Adipocyte (in vitro differentiated cells): ENCODE results near the gene CD74.

Source experiments
- DNase-seq: peaks from one replicate; pipeline ENCODE4 v3.0.0-alpha.2; 2015; ENCODE audit warnings: low read depth
- H3K27me3 ChIP-seq: replicated peaks from 2 replicates; pipeline ENCODE4 v1.7.0; 2013; ENCODE audit warnings: mild to moderate bottlenecking, low read length, moderate library complexity; ENCODE audit not compliant: control insufficient read depth, insufficient read depth
- H3K36me3 ChIP-seq: 2 replicates; pipeline ENCODE4 v1.7.0; 2013; ENCODE audit warnings: low read length, mild to moderate bottlenecking, moderate library complexity; ENCODE audit not compliant: control insufficient read depth, insufficient read depth, severe bottlenecking
- H3K4me1 ChIP-seq: 2 replicates; pipeline ENCODE4 v1.7.0; 2013; ENCODE audit warnings: mild to moderate bottlenecking, low read length, moderate library complexity; ENCODE audit not compliant: control insufficient read depth, insufficient read depth
- H3K4me3 ChIP-seq: 2 replicates; pipeline ENCODE4 v1.7.0; 2013; ENCODE audit warnings: mild to moderate bottlenecking, low read length, moderate library complexity
- H3K9ac ChIP-seq: 2 replicates; pipeline ENCODE4 v1.7.0; 2013; ENCODE audit warnings: mild to moderate bottlenecking, low read length, moderate library complexity
- H3K9me3 ChIP-seq: 2 replicates; pipeline ENCODE4 v1.7.0; 2013; ENCODE audit warnings: mild to moderate bottlenecking, low read length, moderate library complexity; ENCODE audit not compliant: control insufficient read depth

CD74 gene

GRCh38 chr5:150406723-150407095 lies 6.0 kb downstream of the CD74 start:
- Histone ChIP-seq H3K9ac (no peak overlapping the region), H3K4me3 (no peak overlapping the region)
- no peak for DNase-seq

DNA sequence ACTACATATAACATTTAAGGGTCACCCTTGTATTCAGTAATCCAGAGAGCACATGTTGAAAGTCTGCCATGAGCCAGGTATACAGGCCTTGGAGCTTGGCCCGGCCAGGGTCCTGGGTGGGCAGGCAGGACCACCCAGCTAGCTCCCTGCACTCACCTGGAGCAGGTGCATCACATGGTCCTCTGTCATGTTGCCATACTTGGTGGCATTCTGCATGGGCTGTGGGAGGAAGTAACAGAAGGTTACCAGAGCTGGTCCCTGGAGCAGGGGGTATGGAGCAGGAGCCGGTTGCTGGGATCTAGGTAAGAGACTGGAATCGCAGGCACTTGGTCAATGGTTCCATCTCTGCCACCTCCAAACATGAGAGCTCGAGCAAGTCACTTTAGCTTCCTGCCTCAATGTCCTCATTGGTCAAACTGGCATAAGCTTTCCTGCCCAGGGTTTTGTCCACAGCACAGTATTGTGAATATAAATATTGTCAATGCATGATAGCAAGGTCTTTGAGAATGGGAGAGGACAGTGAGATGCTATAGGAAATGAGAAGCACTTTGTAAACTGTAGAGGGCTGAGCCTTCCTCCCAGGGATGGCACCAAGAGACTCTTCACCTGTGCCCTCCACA lies 6.5 kb downstream of the CD74 start:
- Histone ChIP-seq H3K4me3 (no peak overlapping the region), H3K27me3 (no peaks in the 10 kb centered on the region), H3K4me1 (peaks cover 6% of the 10 kb centered on the region), H3K9ac (no peak overlapping the region), H3K36me3 (no peaks in the 10 kb centered on the region), H3K9me3 (no peaks in the 10 kb centered on the region)
- DNase-seq, result no peak

More at GRCh38 chr5:150406723-150407095, 6.0 kb downstream of the CD74 start:
- H3K9me3 ChIP-seq, result no peaks in the 10 kb centered on the region
- peaks cover 6% of the 10 kb centered on the region for H3K4me1 ChIP-seq
- no peaks in the 10 kb centered on the region for H3K36me3 ChIP-seq
- H3K27me3 ChIP-seq, result no peaks in the 10 kb centered on the region

DNA sequence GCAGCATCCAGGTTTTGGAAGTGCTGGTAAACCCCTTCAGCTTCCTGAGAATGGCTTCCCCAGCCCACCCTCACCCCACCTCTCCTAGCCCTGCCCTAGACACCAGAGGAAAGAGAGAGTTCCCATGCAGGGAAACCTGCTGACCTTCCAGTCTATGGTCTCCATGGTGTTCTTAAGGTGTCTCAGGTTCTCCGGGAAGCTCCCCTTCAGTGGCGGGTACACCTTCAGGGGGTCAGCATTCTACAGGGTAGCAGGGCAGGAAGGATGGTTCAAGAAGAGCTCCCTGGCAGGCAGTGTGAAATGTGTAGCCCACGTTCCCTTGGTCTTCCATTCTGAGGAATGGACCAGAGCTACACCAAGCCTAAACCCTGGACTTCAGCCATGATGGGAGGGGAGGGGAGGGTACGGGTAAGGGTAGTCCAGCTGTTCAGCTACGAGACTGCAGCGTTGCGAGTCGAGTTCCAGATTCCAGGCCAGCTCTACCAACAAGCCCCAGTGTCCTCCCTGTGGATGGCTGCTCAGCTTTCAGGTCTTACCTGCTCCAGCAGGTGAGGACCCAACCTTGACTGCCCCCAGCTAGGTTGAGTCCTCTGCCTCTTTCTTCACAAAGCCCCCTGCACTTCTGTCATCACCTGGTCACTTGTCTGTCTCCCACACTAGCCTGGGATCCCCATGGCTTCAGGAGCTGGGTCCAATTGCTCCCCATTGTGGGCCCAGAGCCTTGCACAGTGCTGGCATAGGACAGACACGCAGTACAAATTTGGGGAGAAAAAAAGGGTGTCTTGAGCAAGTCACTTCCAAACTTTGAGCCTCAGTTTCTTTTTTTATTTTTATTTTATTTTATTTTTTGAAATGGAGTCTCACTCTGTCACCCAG lies 7.5 kb downstream of the CD74 start:
- peaks cover 7% of the 10 kb centered on the region for H3K36me3 ChIP-seq
- H3K9ac ChIP-seq, result no peak overlapping the region
- no peak overlapping the region for H3K4me3 ChIP-seq
- DNase-seq, result no peak
- H3K4me1 ChIP-seq, result peaks cover 3% of the 10 kb centered on the region
- no peaks in the 10 kb centered on the region for H3K27me3 ChIP-seq
- no peaks in the 10 kb centered on the region for H3K9me3 ChIP-seq

- H3K4me3 ChIP-seq, result no peak overlapping the region
- DNase-seq, result no peak
- no peak overlapping the region for H3K9ac ChIP-seq
- peaks cover 1% of the 10 kb centered on the region for H3K4me1 ChIP-seq
- peaks cover 13% of the 10 kb centered on the region for H3K36me3 ChIP-seq
- no peaks in the 10 kb centered on the region for H3K9me3 ChIP-seq
- no peaks in the 10 kb centered on the region for H3K27me3 ChIP-seq
These were observed 8.2 kb downstream of the CD74 start for GRCh38 chr5:150404535-150404934.

DNA sequence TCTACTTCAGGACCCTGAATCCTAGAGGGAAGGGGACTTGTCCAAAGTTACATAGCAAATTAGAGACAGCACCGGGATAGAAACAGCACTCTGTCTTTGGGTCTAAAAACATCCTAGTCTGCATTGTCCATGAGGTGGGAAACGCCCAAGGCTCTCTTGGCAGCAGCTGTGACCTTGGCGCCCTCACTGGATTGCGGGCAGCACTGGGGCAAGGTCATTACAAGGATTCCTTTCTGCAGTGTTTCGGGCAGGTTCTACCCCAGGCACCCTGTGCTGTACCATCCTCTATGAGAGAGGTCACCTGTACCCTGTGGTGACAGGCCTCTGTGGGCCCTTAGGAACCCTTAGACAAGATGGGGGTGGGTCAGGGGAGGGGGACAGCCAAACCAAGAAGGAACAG lies 8.6 kb downstream of the CD74 start:
- H3K4me3 ChIP-seq, result no peak overlapping the region
- no peak for DNase-seq
- H3K9me3 ChIP-seq, result no peaks in the 10 kb centered on the region

GRCh38 chr5:150402901-150403342 lies 9.8 kb downstream of the CD74 start:
- Histone ChIP-seq H3K36me3 (peaks cover 20% of the 10 kb centered on the region), H3K9ac (no peak overlapping the region)

More for the DNA sequence above, 8.6 kb downstream of the CD74 start:
- Histone ChIP-seq H3K36me3 (peaks cover 16% of the 10 kb centered on the region), H3K9ac (no peak overlapping the region), H3K27me3 (no peaks in the 10 kb centered on the region), H3K4me1 (peaks cover 5% of the 10 kb centered on the region)

GRCh38 chr5:150402229-150402773 lies 10.4 kb downstream of the CD74 start:
- Histone ChIP-seq H3K27me3 (no peaks in the 10 kb centered on the region), H3K9ac (no peak overlapping the region), H3K4me3 (no peak overlapping the region), H3K9me3 (no peaks in the 10 kb centered on the region), H3K36me3 (peaks cover 20% of the 10 kb centered on the region), H3K4me1 (peaks cover 6% of the 10 kb centered on the region)
- no peak for DNase-seq

More at GRCh38 chr5:150402901-150403342, 9.8 kb downstream of the CD74 start:
- no peaks in the 10 kb centered on the region for H3K27me3 ChIP-seq
- peaks cover 6% of the 10 kb centered on the region for H3K4me1 ChIP-seq
- no peak for DNase-seq
- H3K4me3 ChIP-seq, result no peak overlapping the region
- H3K9me3 ChIP-seq, result no peaks in the 10 kb centered on the region

DNA sequence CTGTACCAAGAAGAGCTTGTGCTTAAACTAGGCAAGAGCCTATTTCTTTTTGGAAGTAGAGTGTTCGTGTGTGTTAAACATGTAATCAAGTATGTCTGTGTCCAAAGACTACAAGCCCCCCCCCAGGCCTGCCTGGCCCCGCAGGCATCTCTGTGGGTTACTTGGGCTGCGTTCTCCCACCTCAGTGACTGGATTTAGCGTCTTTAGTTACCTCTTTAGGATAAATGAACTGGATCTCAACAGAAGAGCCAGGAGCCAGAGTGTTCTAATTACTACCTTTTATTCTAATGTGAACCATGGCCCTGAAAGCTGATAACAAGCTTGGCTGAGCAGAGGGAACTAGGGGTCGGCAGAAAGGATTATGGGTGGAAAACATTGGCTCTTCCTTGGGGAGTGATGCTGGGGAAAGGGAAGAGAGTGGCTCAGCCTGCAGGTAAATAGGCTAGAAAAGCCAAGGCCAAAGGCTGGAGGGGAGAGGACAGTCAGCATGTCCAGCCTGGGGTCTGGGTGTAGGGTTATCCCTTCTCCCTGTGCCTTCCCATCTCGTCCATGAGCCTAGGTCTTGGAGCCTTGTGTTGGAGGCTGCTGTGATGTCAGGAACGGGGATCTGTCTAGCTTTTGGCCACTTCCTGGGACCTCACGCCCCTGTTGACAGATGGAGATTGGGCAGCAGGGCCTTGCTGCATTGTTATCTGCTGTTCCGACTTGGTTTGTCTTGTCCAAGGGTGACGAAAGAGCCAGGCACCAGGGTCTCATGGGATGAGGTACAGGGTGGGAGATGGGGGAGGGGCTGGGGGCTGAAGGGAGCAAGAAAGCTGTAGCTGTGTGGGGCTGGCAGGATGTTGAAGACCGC lies 11.1 kb downstream of the CD74 start:
- Histone ChIP-seq H3K36me3 (peaks cover 22% of the 10 kb centered on the region), H3K4me1 (peaks cover 6% of the 10 kb centered on the region), H3K9ac (no peak overlapping the region), H3K4me3 (no peak overlapping the region), H3K9me3 (no peaks in the 10 kb centered on the region), H3K27me3 (no peaks in the 10 kb centered on the region)
- DNase-seq, result no peak

GRCh38 chr5:150401076-150401375 lies 11.7 kb downstream of the CD74 start:
- no peak overlapping the region for H3K9ac ChIP-seq
- no peak for DNase-seq
- no peaks in the 10 kb centered on the region for H3K9me3 ChIP-seq
- peaks cover 6% of the 10 kb centered on the region for H3K4me1 ChIP-seq
- no peak overlapping the region for H3K4me3 ChIP-seq
- no peaks in the 10 kb centered on the region for H3K27me3 ChIP-seq
- peaks cover 28% of the 10 kb centered on the region for H3K36me3 ChIP-seq

DNA sequence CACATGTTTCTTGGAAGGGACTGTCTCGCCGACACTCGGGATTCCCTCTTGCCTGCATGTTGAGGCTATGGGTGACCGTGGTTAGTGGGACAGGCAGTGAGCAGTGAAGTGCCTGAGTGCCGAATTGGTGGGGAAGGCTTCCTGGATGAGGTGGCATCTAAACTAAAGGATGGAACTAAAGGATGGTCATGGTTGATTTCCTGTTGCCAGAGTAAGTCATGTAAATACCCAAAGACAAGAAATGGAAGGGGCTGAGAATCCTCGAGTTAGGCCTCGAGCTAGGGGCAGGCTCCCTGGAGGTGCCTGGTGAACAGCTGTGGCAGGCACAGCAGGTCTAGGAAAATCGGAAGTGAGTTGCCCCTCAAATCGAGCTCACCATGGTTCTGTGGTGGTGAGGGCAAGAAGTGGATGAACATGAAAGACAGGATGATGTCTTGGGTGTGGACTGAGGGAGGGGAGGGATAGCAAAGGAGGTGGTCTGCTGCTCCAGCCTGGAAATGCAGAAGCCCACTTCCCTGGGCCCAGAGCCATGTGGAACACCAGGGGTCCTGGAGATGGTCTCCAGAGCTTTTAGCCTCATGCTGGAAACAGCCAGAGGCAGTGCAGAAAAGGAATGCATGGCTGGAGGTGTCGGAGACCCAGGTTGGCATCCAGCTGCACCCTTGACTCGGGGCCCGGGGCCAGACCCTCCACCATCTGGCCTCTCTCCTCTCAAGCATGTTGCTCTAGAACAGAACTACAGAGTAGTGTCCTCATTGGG lies 12.2 kb downstream of the CD74 start:
- Histone ChIP-seq H3K9ac (no peak overlapping the region), H3K4me3 (no peak overlapping the region), H3K36me3 (peaks cover 33% of the 10 kb centered on the region), H3K4me1 (peaks cover 6% of the 10 kb centered on the region), H3K27me3 (no peaks in the 10 kb centered on the region), H3K9me3 (no peaks in the 10 kb centered on the region)
- DNase-seq, result no peak
